IMR-90 (cell line): ENCODE data around the gene ABCF3.

Experiments
- CEBPB ChIP-seq: IDR thresholded peaks from 2 replicates; pipeline ENCODE4 v1.6.1; 2012; ENCODE audit warnings: low read depth, low read length, improper control_type of control experiment
- CHD1 ChIP-seq: IDR thresholded peaks from 2 replicates; pipeline ENCODE4 v1.6.1; 2012; ENCODE audit warnings: low read depth, low read length, improper control_type of control experiment
- CTCF ChIP-seq: conservative IDR thresholded peaks from 2 replicates; pipeline ENCODE4 v1.5.1; 2012; ENCODE audit warnings: mild to moderate bottlenecking, low read depth, low read length, improper control_type of control experiment
- MAZ ChIP-seq: IDR thresholded peaks from 2 replicates; pipeline ENCODE4 v1.6.1; 2012; ENCODE audit warnings: low read depth, mild to moderate bottlenecking, low read length, improper control_type of control experiment, moderate library complexity, borderline replicate concordance
- MXI1 ChIP-seq: IDR thresholded peaks from 2 replicates; pipeline ENCODE4 v1.6.1; 2012; ENCODE audit warnings: low read depth, mild to moderate bottlenecking, low read length, moderate library complexity, borderline replicate concordance
- POLR2A ChIP-seq: IDR thresholded peaks from 2 replicates; pipeline ENCODE4 v1.6.1; 2012; ENCODE audit warnings: mild to moderate bottlenecking, low read depth, low read length
- RAD21 ChIP-seq: IDR thresholded peaks from 2 replicates; pipeline ENCODE4 v1.6.1; 2012; ENCODE audit warnings: low read length, improper control_type of control experiment
- RCOR1 ChIP-seq: IDR thresholded peaks from 2 replicates; pipeline ENCODE4 v1.6.1; 2012; ENCODE audit warnings: mild to moderate bottlenecking, low read length, improper control_type of control experiment; ENCODE audit not compliant: insufficient replicate concordance
- RFX5 ChIP-seq: IDR thresholded peaks from 2 replicates; pipeline ENCODE4 v1.8.0; 2012; ENCODE audit warnings: low read depth, mild to moderate bottlenecking, low read length, moderate library complexity
- SMC3 ChIP-seq: fragments of 150-350 bp; IDR thresholded peaks from 2 replicates; pipeline ENCODE4 v1.6.1; 2016; ENCODE audit warnings: low read depth, mild to moderate bottlenecking, antibody characterized with exemption, low read length, moderate library complexity
- USF2 ChIP-seq: fragments of 150-350 bp; IDR thresholded peaks from 2 replicates; pipeline ENCODE4 v1.6.1; 2017; ENCODE audit warnings: mild to moderate bottlenecking, antibody characterized with exemption, low read length, low read depth

GRCh38 chr3:184196536-184196935 lies 10.5 kb downstream of the ABCF3 start:
- TF ChIP-seq CTCF (no peak), POLR2A (no peak), CHD1 (no peak), CEBPB (no peak), MXI1 (no peak), USF2 (no peak), RFX5 (no peak), RAD21 (no peak), SMC3 (no peak), MAZ (no peak), RCOR1 (no peak)
